Neural progenitor cell (in vitro differentiated cells): ENCODE results near the gene HOXC9. TPM values are rescaled to one million over a fixed set of nuclear protein-coding genes. Genes with fewer than 3 reads are reported as not detected.

ENCODE experiments used
- DNase-seq: peaks from one replicate; pipeline ENCODE4 v3.0.0-alpha.2; 2016; ENCODE audit warnings: low spot score
- H2AFZ ChIP-seq: fragments of 200-600 bp; sonication (generic); replicated peaks from 2 replicates; pipeline ENCODE4 v1.6.1; 2016; ENCODE audit warnings: antibody characterized with exemption
- H3F3A ChIP-seq: fragments of 200-600 bp; sonication (generic); 2 replicates; pipeline ENCODE4 v1.6.1; 2016; ENCODE audit warnings: antibody characterized with exemption, low read depth
- H3K27ac ChIP-seq: fragments of 200-600 bp; sonication (generic); 2 replicates; pipeline ENCODE4 v1.5.1; 2016; ENCODE audit warnings: mild to moderate bottlenecking
- H3K27me3 ChIP-seq: fragments of 200-600 bp; sonication (generic); 2 replicates; pipeline ENCODE4 v1.6.1; 2016; ENCODE audit warnings: mild to moderate bottlenecking, moderate library complexity
- H3K36me3 ChIP-seq: fragments of 200-600 bp; sonication (generic); 2 replicates; pipeline ENCODE4 v1.5.1; 2016
- H3K4me1 ChIP-seq: fragments of 200-600 bp; sonication (generic); 2 replicates; pipeline ENCODE4 v1.6.1; 2016; ENCODE audit warnings: mixed run types
- H3K4me2 ChIP-seq: fragments of 200-600 bp; sonication (generic); 2 replicates; pipeline ENCODE4 v1.6.1; 2016
- H3K4me3 ChIP-seq: fragments of 200-600 bp; sonication (generic); 2 replicates; pipeline ENCODE4 v1.5.1; 2016
- H3K79me2 ChIP-seq: fragments of 200-600 bp; sonication (generic); 2 replicates; pipeline ENCODE4 v1.6.1; 2016; ENCODE audit warnings: low read depth
- H3K9ac ChIP-seq: fragments of 200-600 bp; sonication (generic); 2 replicates; pipeline ENCODE4 v1.6.1; 2016
- H3K9me3 ChIP-seq: fragments of 200-600 bp; sonication (generic); 2 replicates; pipeline ENCODE4 v1.5.1; 2016; ENCODE audit warnings: low read depth
- H4K20me1 ChIP-seq: fragments of 200-600 bp; sonication (generic); 2 replicates; pipeline ENCODE4 v1.6.1; 2016; ENCODE audit warnings: low read depth
- H3K27ac Mint-ChIP-seq: 3 replicates; pipeline ENCODE4 v1.8.0; 2021; ENCODE audit warnings: mixed read lengths
- H3K27me3 Mint-ChIP-seq: 2 replicates; pipeline ENCODE4 v1.8.0; 2022; ENCODE audit warnings: low read depth, mild to moderate bottlenecking, inconsistent platforms, moderate library complexity, mixed read lengths; ENCODE audit not compliant: insufficient read depth
- H3K36me3 Mint-ChIP-seq: 3 replicates; pipeline ENCODE4 v1.8.0; 2021; ENCODE audit warnings: mixed read lengths
- H3K4me1 Mint-ChIP-seq: 3 replicates; pipeline ENCODE4 v1.8.0; 2021; ENCODE audit warnings: mixed read lengths
- H3K4me3 Mint-ChIP-seq: 3 replicates; pipeline ENCODE4 v1.8.0; 2021; ENCODE audit warnings: mild to moderate bottlenecking, moderate library complexity, mixed read lengths
- H3K9me3 Mint-ChIP-seq: 3 replicates; pipeline ENCODE4 v1.8.0; 2020; ENCODE audit warnings: mixed read lengths
- CTCF ChIP-seq: fragments of 200-600 bp; sonication (generic); IDR thresholded peaks from 2 replicates; pipeline ENCODE4 v1.5.1; 2017; ENCODE audit warnings: antibody characterized with exemption, mild to moderate bottlenecking
- EZH2 ChIP-seq: fragments of 200-600 bp; sonication (generic); IDR thresholded peaks from 2 replicates; pipeline ENCODE4 v1.6.1; 2017; ENCODE audit warnings: antibody characterized with exemption, mild to moderate bottlenecking, moderate library complexity
- EZH2phosphoT487 ChIP-seq: fragments of 200-600 bp; sonication (generic); IDR thresholded peaks from 2 replicates; pipeline ENCODE4 v1.6.1; 2017; ENCODE audit warnings: antibody characterized with exemption
- total RNA-seq: library from RNA; depleted of rRNA; stranded (reverse); fragments of >200 nt; gene quantifications from 2 replicates; pipeline ENCODE4 v1.2.3, GENCODE V29; 2015; ENCODE audit warnings: low replicate concordance

HOXC9 gene
- total RNA-seq, 1 donor from 2014 or later, result not detected

- H3K27ac ChIP-seq, result no peak overlapping the region
- no peak overlapping the region for H3K4me3 ChIP-seq
- no peaks in the 10 kb centered on the region for H3K4me1 ChIP-seq
- no peaks in the 10 kb centered on the region for H3K79me2 ChIP-seq
- Mint-ChIP-seq H3K27me3 (peaks cover 98% of the 10 kb centered on the region), H3K9me3 (peaks cover 2% of the 10 kb centered on the region), H3K4me1 (peaks cover 4% of the 10 kb centered on the region), H3K4me3 (no peak overlapping the region), H3K27ac (no peak overlapping the region), H3K36me3 (no peaks in the 10 kb centered on the region)
- no peak overlapping the region for H3K9ac ChIP-seq
- no peaks in the 10 kb centered on the region for H3K36me3 ChIP-seq
- no peak for DNase-seq
- H3F3A ChIP-seq, result no peaks in the 10 kb centered on the region
- TF ChIP-seq CTCF (no peak), EZH2 (no peak), EZH2phosphoT487 (no peak)
- no peaks in the 10 kb centered on the region for H3K9me3 ChIP-seq
- H2AFZ ChIP-seq, result no peak overlapping the region
- H3K27me3 ChIP-seq, result peaks cover 100% of the 10 kb centered on the region
- no peak overlapping the region for H3K4me2 ChIP-seq
- peaks cover 88% of the 10 kb centered on the region for H4K20me1 ChIP-seq
Observed at GRCh38 chr12:54003625-54004024, 3.7 kb downstream of the HOXC9 start.

GRCh38 chr12:54004063-54004840 is 4.3 kb downstream of the HOXC9 start:
- no peaks in the 10 kb centered on the region for H3F3A ChIP-seq
- no peaks in the 10 kb centered on the region for H3K79me2 ChIP-seq
- no peaks in the 10 kb centered on the region for H3K4me1 ChIP-seq
- peaks cover 100% of the 10 kb centered on the region for H3K27me3 ChIP-seq
- no peak overlapping the region for H3K9ac ChIP-seq
- Mint-ChIP-seq H3K27ac (no peak overlapping the region), H3K9me3 (no peaks in the 10 kb centered on the region), H3K27me3 (peaks cover 94% of the 10 kb centered on the region), H3K36me3 (no peaks in the 10 kb centered on the region), H3K4me3 (no peak overlapping the region), H3K4me1 (peaks cover 4% of the 10 kb centered on the region)
- no peak overlapping the region for H3K4me2 ChIP-seq
- H3K9me3 ChIP-seq, result no peaks in the 10 kb centered on the region
- DNase-seq, result no peak
- TF ChIP-seq EZH2, result no peak
- no peak overlapping the region for H3K27ac ChIP-seq
- H3K4me3 ChIP-seq, result no peak overlapping the region
- H4K20me1 ChIP-seq, result peaks cover 84% of the 10 kb centered on the region
- H3K36me3 ChIP-seq, result no peaks in the 10 kb centered on the region
- no peak overlapping the region for H2AFZ ChIP-seq

- H3K27ac Mint-ChIP-seq, result no peak overlapping the region
- peak; percentile 84 for TF ChIP-seq EZH2
- peak; percentile 82 for TF ChIP-seq EZH2phosphoT487
- no peak for TF ChIP-seq CTCF
- Histone ChIP-seq H3K4me1 (no peaks in the 10 kb centered on the region), H3K27ac (no peak overlapping the region), H3F3A (no peaks in the 10 kb centered on the region), H3K9ac (no peak overlapping the region), H3K36me3 (no peaks in the 10 kb centered on the region), H3K79me2 (no peaks in the 10 kb centered on the region), H3K9me3 (no peaks in the 10 kb centered on the region), H3K27me3 (peaks cover 100% of the 10 kb centered on the region), H3K4me3 (no peak overlapping the region), H2AFZ (no peak overlapping the region), H4K20me1 (peaks cover 86% of the 10 kb centered on the region), H3K4me2 (no peak overlapping the region)
- H3K27me3 Mint-ChIP-seq, result peaks cover 94% of the 10 kb centered on the region
- H3K4me3 Mint-ChIP-seq, result no peak overlapping the region
- peak; percentile 57 for DNase-seq
- H3K36me3 Mint-ChIP-seq, result no peaks in the 10 kb centered on the region
- no peaks in the 10 kb centered on the region for H3K9me3 Mint-ChIP-seq
- peaks cover 4% of the 10 kb centered on the region for H3K4me1 Mint-ChIP-seq
Observed at GRCh38 chr12:54004841-54005530, 5.0 kb downstream of the HOXC9 start.

- H3K27ac ChIP-seq, result no peak overlapping the region
- Mint-ChIP-seq H3K9me3 (peaks cover 2% of the 10 kb centered on the region), H3K36me3 (no peaks in the 10 kb centered on the region), H3K4me3 (no peak overlapping the region), H3K27me3 (peaks cover 93% of the 10 kb centered on the region), H3K4me1 (peaks cover 4% of the 10 kb centered on the region), H3K27ac (no peak overlapping the region)
- no peaks in the 10 kb centered on the region for H3K79me2 ChIP-seq
- no peak overlapping the region for H3K4me3 ChIP-seq
- H2AFZ ChIP-seq, result no peak overlapping the region
- peaks cover 100% of the 10 kb centered on the region for H3K27me3 ChIP-seq
- no peak for DNase-seq
- no peaks in the 10 kb centered on the region for H3K36me3 ChIP-seq
- no peaks in the 10 kb centered on the region for H3K9me3 ChIP-seq
- peaks cover 87% of the 10 kb centered on the region for H4K20me1 ChIP-seq
- TF ChIP-seq CTCF, result no peak
- no peak for TF ChIP-seq EZH2phosphoT487
- TF ChIP-seq EZH2, result peak; percentile 76
- no peak overlapping the region for H3K4me2 ChIP-seq
- H3K4me1 ChIP-seq, result no peaks in the 10 kb centered on the region
- H3F3A ChIP-seq, result no peaks in the 10 kb centered on the region
- no peak overlapping the region for H3K9ac ChIP-seq
Observed at GRCh38 chr12:54005531-54005852, 5.5 kb downstream of the HOXC9 start.
